NCI-H345 (cell line): Measurements from ENCODE around the gene GBX2.

Source experiments
- DNase-seq: peaks from one replicate; lab custom pipeline; 2025; lab: John Stamatoyannopoulos, UW

The GBX2 gene

DNA sequence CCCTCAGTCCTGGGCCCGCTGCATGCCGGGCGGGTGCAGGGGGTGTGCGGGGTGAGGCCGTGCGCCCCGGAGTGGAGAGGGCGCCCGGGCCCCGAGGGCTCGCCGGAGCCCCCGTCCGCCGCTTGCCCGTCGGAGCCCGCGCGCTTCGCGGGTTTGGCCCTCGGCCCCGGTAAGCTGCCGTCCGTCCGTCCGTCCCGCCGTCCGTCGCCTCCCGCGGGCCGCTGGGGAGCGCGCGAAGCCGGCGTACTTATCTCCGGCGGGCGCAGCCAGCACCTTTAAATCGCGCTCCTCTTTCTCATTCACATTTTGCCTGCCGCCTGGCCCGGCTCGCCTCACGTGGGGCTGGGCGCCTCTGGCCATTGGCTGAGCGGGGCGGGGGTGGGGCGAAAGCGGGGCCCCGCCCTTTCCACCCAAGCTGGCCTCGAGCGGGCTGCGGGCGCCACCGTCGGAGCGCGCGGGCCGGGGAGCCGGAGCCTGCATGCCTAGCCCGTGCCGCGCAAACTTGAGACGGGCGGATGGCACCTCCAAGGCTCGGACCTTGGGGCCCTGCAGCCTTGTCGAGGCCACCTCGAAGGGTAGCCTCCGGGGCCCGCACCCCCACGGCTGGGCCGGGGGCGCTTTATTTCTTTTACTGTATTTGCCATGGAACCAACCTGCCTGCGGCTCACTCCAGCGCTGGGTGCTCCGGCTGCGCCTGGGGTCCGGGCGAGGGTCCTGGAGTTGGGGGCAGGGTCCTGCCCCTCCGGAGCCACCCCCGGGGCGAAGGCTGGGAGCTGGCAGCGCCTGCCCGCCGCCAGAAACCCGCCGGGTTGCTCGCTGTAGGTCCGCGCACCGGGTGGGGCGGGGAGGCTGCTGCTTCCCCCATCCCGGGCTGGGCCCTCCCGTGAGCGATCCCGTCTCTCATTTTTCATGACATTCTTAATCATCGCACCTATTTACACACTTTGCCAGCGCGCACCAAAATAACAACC, at the start of gene GBX2:
GBX2 (minus strand) TSS at position 277 of the 971 bp plus-strand sequence. CDS start 415 bp downstream, outside the sequence.
- peak; percentile 90 for DNase-seq

DNA sequence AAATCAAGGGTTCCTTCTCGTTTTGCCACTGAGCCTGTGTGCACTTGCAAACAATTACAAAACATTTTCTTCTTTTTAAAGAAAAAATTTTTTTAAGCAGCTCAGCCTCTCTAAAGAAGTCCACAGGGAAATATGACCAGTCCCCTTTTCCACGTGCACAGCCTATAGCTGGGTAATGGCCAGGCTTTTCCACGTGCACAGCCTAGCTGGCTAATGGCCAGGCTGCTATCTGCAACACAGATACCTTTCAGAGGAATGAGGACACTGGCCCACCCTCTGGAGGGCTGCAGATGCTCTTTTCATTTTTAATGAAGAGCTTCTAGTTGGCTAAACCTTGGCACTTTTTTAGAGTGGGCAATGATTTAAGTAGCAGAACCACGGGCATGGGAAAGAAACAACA, 49.7 kb upstream of the GBX2 start:
- DNase-seq = no peak

DNA sequence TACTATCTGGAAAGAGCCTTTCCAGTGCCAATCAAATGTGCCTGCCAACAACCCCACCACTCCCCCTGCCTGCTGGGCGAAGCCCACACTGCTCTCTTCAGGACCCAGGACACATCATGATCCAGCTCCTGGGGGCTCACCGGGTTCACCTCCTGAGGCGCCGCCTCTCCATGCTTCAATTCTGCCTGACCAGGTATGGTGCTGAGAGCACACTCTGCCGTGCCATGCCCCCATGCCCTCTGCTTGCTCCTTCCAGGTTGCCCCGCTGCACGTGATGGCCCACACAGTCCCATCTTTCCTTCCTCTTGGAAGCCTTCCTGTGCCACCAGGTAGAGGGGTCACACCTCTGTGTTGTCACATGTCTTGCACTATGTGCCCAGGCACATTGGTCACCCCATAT, 48.5 kb upstream of the GBX2 start:
- no peak for DNase-seq

DNA sequence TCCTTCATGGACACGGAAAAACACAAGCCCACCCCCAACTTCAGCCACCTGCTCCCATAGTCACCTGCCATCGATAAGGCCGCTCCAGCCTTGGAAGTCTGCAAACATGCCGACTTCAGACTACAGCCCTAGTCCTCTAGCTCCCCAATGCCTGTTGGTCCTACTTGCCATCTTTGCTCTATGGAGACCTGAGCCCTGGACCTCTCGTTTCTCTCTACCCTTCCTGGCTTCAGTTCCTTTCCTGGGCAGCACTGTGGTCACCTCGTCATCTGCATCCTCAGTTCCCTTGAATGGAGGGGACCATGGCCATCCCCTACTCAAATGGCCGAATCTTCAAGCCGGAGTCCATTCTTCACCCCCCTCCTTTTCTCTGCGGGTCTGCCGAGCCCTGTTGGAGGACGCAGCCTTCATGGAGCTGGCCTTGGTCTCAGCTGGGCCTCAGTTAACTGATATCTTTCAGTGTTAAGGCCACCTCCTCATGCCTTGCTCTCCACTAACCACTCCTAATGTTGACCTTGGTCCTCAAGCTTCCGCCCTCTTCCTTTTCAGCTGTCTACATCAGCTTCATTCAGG, 47.7 kb upstream of the GBX2 start:
- no peak for DNase-seq

DNA sequence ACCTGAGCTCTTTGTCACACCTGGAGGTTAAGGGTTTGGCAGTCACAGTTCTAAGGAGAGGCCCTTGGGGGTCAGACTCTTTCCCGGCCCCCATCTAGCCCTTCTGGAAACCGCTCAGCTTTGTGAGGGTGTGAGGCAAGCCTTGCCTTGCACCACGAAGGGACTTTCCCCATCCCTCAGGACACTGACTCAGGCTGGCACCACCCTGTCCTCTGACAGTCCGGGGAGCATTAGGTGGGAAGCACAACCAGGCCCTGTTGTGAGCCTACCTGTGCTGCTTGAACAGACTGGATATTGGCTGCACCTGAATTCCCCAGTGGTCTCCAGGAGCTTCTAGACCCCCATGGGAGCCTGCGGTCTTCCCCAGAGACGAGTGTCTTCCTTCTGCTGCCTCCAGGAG, 47.0 kb upstream of the GBX2 start:
- no peak for DNase-seq

DNA sequence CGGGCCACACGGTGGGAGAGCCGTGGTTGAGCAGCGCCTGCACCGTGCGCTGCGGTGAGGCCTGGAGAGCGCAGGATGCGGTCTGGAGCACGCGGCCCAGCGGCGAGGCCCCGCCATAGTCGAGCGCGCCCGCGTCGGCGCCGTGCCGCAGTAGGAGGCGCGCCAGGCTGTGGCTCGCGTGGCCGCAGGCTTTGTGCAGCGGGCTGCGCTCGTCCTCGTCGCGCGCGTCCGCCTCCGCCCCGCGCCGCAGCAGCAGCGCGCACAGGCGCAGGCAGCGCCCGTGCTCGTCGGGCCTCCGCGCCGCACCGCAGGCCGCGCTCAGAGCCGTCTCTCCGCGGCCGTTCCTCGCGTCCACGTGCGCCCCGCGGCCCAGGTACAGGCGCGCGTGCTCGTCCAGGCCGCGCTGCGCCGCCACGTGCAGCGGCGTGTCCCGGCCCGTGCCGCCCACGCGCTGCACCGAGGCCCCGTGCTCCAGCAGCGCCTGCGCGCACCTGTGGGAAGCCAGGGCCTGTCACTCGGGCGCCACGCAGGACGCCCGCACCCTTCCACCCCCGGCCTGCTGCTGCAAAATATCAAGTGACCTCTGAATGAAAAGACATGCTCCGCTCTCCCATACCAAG, 46.3 kb upstream of the GBX2 start:
- no peak for DNase-seq

DNA sequence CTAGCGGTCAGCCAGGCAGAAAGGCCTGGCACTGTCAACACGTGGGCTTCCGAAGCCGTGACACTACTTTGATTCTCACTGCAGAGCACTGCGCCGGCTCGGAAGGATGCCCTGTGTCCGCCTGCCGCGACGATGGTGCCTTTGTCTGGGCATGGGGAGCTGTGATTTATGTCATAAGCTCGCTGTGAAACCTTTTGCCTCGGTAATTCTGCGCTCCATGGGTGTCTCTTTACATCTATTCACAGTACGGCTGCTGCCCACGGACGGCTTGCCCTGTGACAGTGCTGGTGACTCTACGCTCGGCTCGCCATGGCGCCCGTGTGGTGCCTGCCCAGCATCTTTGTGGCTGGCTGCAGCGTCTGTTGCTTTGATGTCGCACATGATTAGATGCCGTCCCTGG, 43.1 kb upstream of the GBX2 start:
- DNase-seq = no peak

DNA sequence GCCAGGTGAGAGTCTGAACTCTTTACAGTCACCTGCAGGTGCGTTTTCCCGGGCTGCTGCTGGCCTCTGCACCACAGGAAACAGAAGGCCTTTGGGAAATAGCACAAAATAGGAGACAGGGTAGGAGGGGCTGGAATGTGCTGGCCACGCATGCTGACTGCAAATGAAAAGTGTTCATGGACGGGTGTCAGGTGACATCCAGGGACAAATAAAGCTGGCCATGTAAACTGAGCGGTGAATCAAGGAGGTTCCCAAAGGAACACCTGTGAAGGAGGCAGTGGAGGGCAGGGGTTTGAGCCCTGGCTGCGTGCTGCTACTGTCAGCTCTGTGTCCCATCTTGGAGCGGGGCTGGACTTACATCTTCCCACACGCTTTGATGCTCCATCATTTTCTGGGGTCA, 42.4 kb upstream of the GBX2 start:
- peak; percentile 32 for DNase-seq

DNA sequence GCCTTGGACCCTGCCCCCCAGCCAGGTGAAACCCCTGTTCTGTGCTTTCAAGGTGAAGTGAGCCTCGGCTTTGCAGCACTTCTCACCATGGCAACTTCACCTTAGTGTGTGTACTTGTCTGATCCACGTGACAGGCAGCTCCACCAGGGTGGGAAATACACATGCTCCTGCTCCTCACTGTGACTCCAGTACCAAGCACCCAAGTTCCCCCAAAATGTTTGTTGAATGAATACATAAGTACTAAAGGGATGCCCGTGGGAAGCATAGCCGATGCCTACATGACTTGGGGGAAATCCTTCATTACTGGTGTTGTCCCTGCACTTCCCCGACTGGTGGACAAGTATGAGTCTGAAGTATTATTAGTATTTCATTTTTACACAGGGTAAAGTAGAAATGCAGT, 41.8 kb upstream of the GBX2 start:
- DNase-seq = no peak

DNA sequence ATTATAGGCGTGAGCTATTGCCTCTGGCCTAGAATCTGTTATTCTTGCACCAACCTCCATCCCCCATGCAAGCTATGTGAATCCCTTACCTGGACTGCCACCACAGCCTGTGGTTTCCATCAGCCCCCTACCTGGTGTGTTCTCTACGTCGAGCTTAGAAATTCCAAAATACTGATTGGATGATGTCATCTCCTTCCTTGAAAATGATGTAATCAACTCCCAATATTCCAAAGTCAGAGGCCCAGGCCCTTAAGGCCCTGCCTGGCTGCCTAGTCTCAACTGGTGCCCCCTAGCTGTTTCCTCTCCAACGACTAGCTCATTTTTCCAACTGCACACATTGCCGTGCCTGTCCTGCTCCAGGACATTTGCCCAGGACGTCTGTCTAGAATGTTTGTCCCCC, 41.3 kb upstream of the GBX2 start:
- no peak for DNase-seq

DNA sequence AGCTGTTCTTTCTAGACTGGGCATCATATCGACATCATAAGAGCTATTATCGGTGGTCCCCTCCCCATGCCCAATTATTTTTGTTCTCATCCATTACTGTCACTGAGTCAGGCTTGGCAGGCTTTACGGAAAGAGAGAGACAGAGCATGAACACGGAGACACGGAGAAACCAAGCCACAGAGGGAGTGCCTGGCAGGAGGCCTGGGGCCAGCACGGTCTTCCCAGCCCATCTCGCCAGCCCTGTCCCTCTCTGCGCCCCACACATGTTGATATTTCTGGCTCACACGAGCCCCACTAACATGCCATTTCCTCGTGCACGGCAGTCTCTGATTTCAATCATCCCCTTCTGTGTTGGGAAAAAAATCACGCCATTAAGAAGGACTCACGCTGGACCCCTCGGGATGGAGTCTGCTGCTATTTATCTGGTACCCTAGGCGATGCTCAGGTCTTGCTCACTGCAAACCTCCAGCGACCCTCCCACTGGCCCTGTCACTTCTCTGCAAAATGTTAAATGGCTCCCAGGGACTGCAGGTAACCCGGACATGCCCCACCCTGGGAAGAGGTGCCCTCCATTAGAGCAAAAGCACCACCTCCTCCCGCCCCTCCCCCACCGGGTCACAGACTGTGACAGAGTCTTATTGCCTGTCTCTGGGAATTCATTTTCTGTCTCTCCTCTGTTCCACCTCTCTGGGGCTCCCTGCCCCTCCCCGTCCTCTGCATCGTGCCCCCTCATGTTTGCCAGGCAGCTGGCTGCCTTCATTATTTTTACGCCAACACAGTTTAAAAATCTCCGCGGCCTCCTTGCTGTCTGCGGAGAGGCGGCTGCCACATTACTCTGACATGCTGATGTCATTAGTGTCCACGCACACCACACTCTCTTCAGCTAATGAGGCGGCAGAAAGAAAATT, 40.1 kb upstream of the GBX2 start:
- DNase-seq = no peak

DNA sequence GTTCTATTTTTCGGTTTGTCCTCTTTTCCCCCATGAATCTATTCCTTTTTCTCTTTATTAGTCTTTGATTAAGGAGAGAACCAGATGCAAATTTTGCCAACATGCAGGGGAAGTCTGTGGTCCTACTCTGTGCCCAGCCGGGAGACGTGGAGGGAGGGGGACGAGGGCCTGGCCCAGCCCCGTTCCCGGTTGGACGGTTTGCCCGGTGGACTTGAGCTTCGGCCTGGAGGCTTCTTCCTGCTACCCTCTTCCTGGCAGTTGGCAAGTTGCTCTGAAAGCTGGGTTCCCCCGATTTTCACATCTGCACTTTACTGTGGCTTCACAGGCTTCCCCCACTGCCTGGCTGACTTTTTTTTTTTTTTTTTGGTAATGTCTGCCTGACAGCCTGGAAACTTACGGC, 39.3 kb upstream of the GBX2 start:
- DNase-seq = no peak

DNA sequence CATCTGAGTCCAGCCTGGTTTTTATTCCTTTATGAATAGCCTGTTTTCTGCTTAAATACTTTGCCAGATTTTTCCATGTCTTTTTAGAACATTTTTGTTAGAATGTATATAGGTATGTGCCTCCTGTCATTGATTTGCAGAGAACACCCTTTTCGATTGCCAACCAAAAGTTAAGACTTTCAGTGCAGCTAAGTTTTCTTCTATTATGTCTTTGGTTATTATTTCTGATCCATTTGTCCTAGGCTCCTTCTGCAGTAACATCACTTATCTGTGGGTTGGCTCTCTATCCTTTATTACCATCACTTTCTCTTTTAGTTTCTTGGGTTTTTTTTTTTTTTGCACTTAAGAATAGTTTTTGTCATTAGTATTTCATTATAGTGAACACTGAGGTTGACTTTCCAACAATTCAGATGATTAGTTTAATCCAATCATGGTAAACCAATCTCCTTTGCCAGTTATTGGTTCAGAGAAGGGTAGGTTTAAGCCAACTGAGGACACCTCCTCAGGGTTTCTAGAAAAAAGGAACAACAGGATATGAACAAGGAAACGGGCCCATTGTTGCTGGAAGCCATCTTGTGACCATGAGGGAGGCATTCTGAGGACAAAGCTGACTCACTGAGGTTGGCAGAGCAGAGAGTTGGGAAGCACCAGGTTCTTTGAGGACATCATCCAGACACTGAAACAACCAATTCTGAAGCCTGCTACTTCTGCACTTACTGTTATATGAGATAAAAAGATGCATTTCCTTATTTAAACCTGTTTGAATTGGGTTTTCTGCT, 37.9 kb upstream of the GBX2 start:
- no peak for DNase-seq

DNA sequence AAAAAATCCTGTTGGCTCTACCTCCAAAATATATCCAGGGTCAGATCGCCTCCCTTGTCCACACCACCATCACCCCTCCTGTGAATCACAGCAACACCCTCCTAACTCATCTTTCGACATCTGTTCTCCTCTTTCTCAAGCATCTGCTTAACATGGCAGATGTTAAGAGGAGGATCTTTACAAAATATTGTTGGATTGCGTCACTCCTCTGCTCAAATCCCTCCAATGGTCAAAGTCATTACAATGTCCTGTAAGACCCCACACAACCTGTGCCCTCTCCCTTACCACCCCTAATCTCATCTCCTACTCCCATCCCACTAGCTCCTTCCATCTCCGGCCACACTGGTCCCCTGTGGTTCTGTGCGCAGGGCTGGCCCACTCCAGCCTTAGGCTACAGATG, 36.8 kb upstream of the GBX2 start:
- DNase-seq = no peak

DNA sequence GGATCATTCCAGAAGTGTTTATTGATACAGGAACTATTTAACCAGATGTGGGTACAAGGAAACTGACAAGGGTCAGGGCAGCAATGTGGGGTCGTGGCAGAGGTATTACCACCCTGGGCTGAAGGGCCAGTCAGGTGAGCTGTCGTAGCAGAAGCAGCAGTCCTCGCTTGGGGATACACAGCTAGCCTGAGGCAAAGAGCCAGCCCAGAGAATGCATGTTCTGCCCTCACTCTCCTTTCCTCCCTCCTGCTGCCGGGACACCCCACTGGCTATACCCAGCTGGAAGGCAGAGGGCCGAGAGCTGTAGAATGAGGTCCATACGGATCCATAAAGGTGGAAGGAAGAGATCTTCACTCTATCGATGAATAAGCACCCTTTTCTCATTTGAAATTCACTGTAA, 32.2 kb upstream of the GBX2 start:
- no peak for DNase-seq

DNA sequence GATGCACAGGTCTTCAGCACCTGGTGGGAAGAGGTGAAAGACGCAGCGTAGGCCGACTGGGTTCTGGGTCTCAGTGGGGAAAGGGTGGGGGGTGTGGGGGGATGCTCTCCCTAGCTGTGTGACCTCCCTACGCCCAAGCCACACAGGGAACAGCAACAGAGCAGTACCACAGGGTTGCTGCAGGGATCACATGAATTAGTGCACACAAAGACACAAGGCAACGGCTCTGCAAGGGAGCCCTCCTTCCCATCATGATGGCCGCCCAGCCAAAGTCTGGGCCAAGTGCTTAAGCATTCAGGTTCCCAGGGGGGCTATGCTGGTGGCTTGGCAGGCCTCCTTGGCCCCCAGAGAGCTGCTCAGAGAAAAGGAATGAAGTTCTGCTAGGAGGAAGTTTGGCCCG, 28.2 kb upstream of the GBX2 start:
- DNase-seq = no peak

DNA sequence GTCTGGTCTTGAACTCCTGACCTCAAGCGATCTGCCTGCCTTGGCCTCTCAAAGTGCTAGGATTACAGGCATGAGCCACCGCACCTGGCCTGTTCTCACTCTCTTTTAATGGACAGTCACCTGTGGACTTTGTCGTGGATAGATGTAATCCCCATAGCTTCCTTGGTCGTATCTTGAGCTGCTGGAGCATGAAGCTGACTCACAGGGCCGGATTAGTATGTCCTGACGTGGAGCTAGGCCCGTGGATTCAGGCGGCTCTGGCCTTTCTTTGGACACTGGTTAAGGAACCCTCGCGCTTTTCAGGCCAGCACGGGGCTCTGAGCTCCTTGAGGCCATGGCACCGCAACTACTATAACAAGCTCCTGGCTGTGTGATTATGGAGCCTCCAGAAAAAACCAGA, 27.5 kb upstream of the GBX2 start:
- no peak for DNase-seq

DNA sequence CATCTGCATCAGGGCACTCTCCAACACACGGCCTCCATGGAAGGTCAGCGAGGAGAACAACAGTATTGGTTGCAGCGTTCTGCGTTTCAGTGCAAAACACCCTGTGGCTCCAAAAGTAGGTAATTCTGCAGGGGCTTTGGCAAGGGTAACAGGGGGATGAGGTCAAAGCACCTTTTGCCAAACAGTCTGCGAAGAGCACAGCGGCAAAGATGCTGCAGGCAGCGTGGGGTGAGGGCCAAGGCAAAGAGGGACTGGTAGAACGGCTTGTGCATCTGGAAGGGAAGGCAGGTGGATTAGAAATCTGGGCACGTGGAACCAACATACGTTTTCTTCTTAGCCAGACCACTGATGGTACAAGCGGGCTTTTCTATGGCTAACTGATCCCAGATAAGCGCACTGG, 26.6 kb upstream of the GBX2 start:
- no peak for DNase-seq

DNA sequence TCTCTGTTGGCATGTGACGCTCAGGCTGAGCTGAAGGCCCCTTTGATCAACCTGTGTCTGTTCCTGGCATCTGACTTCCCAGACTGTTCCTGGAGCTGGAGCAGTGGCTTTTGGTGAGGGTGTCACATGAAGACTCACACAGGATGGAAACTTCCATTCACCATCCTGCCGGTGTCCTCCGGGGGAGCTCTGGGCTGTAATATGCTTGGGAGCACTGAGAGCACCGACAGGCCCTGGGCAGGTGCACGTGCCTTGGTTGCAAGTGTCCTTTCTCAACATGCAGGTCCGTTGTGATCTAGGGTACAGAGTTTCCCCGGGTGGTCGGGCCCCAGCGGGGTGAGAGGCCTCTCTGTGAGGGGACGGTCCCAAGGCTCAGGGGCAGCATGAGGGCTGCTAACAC, 24.8 kb upstream of the GBX2 start:
- no peak for DNase-seq

DNA sequence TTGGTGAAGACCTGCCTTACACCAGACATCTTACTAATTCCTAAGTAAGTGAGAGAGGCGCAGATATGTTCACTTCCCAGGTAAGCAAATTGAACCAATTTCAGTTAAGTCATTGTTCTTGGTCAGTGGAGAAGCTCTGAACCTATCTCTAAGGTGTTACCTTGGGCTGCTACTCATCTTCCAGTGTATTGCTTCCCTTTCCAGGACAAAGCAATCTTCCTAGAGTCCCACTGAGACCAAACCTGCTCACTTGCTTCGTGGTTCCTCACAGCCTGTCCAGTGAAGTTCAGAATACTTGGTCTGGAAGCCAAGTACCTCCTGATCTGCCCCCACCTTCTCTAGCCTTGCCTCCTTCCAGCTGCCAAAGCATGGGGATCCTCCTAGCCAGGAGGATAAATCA, 22.5 kb upstream of the GBX2 start:
- no peak for DNase-seq

DNA sequence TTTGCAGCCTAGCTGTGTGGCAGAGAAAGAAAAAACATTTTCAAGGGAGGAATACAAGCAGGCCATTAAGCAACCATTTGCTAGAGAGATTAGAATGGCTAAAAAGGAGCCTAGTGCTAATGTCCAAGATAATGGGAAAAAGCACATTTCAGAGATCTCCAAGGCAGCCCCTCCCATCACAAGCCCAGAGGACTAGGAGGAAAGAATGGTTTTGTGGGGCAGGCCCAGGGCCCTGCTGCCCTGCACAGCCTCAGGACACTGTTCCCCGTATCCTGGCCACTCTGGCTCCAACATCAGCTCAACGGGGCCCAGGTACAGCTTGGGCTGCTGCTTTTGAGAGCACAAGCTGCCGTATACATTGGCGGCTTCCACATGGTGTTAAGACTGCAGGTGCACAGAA, 16.5 kb upstream of the GBX2 start:
- DNase-seq = no peak
